NCI-H748 treated with DMSO at 0.1 percent for 48 hours (cell line): Measurements from ENCODE around the gene CD4.
"Not testable (repeated sequence)": the region's sequence is repeated elsewhere in the genome, so short reads cannot be mapped to it uniquely, and the experiment has no call there.

ENCODE experiments used
- DNase-seq: peaks from one replicate; lab custom pipeline; 2025; lab: John Stamatoyannopoulos, UW

The CD4 gene

GRCh38 chr12:6847676-6848075, 58.3 kb downstream of the CD4 start:
- DNase-seq, result no peak

- no peak for DNase-seq
These were observed 60.1 kb downstream of the CD4 start for GRCh38 chr12:6849427-6849826.

- no peak for DNase-seq
These were observed 60.7 kb downstream of the CD4 start for GRCh38 chr12:6849976-6850560.

GRCh38 chr12:6850796-6851152, 61.4 kb downstream of the CD4 start:
- no peak for DNase-seq

GRCh38 chr12:6851153-6851920, 62.0 kb downstream of the CD4 start, which contains the start of gene CDCA3:
Gene CDCA3 (minus strand): TSS chr12:6851286. CDS start chr12:6850952, 334 bp downstream.
- peak; percentile 87 for DNase-seq

GRCh38 chr12:6851921-6852650, 62.8 kb downstream of the CD4 start, which contains the start of gene USP5:
Gene USP5 (plus strand): TSS chr12:6852150. CDS start chr12:6852180, 30 bp downstream.
- peak; percentile 90 for DNase-seq

GRCh38 chr12:6852651-6853354, 63.5 kb downstream of the CD4 start:
- no peak for DNase-seq

GRCh38 chr12:6853626-6854025, 64.3 kb downstream of the CD4 start:
- no peak for DNase-seq

- no peak for DNase-seq
These were observed 64.7 kb downstream of the CD4 start for GRCh38 chr12:6854036-6854435.

GRCh38 chr12:6855322-6855721, 66.0 kb downstream of the CD4 start:
- DNase-seq, result no peak

- no peak for DNase-seq
These were observed 69.5 kb downstream of the CD4 start for GRCh38 chr12:6858799-6859198.

GRCh38 chr12:6860116-6860515, 70.8 kb downstream of the CD4 start:
- DNase-seq, result no peak

GRCh38 chr12:6860942-6861341, 71.6 kb downstream of the CD4 start:
- DNase-seq, result no peak

GRCh38 chr12:6861391-6861790, 72.1 kb downstream of the CD4 start:
- no peak for DNase-seq

GRCh38 chr12:6863033-6863432, 73.7 kb downstream of the CD4 start:
- no peak for DNase-seq

GRCh38 chr12:6863586-6864321, 74.4 kb downstream of the CD4 start:
- DNase-seq, result no peak

- DNase-seq, result not testable (repeated sequence)
These were observed 76.0 kb downstream of the CD4 start for GRCh38 chr12:6865307-6865706.

- no peak for DNase-seq
These were observed 77.0 kb downstream of the CD4 start for GRCh38 chr12:6866163-6866919.

- no peak for DNase-seq
These were observed 77.6 kb downstream of the CD4 start for GRCh38 chr12:6866920-6867412.

- peak; percentile 25 for DNase-seq
These were observed 78.3 kb downstream of the CD4 start, which contains the start of gene TPI1 for GRCh38 chr12:6867413-6868210. Gene TPI1 (plus strand): TSS chr12:6867531. CDS start chr12:6867567, 36 bp downstream.
